GM18870 (cell line): ENCODE results near the gene HSD17B2.
"Not testable (repeated sequence)": the region's sequence is repeated elsewhere in the genome, so short reads cannot be mapped to it uniquely, and the experiment has no call there.

Source experiments
- ATAC-seq: cut with Tn5 transposase; IDR thresholded peaks from one replicate; pipeline ENCODE4 v1.9.1; 2021; ENCODE audit warnings: moderate library complexity; ENCODE audit not compliant: unreplicated experiment

Gene HSD17B2

GRCh38 chr16:82074019-82074558 is 39.0 kb downstream of the HSD17B2 start:
- ATAC-seq = no peak

- ATAC-seq = no peak
Measured at GRCh38 chr16:82078125-82078524, 43.1 kb downstream of the HSD17B2 start.

- ATAC-seq = no peak
Measured at GRCh38 chr16:82079892-82080291, 44.8 kb downstream of the HSD17B2 start.

GRCh38 chr16:82081264-82081663 is 46.2 kb downstream of the HSD17B2 start:
- ATAC-seq = no peak

- no peak for ATAC-seq
Measured at GRCh38 chr16:82082097-82082496, 47.0 kb downstream of the HSD17B2 start.

- ATAC-seq = peak; percentile 53
Measured at GRCh38 chr16:82082543-82083244, 47.6 kb downstream of the HSD17B2 start.

- no peak for ATAC-seq
Measured at GRCh38 chr16:82083710-82084353, 48.8 kb downstream of the HSD17B2 start.

- no peak for ATAC-seq
Measured at GRCh38 chr16:82085011-82085779, 50.1 kb downstream of the HSD17B2 start.

GRCh38 chr16:82088483-82088882 is 53.4 kb downstream of the HSD17B2 start:
- ATAC-seq = no peak

GRCh38 chr16:82091241-82091640 is 56.2 kb downstream of the HSD17B2 start:
- no peak for ATAC-seq

GRCh38 chr16:82092711-82093110 is 57.7 kb downstream of the HSD17B2 start:
- no peak for ATAC-seq

GRCh38 chr16:82093666-82094300 is 58.7 kb downstream of the HSD17B2 start:
- no peak for ATAC-seq

GRCh38 chr16:82094942-82095540 is 60.0 kb downstream of the HSD17B2 start:
- no peak for ATAC-seq

GRCh38 chr16:82096641-82097040 is 61.6 kb downstream of the HSD17B2 start:
- no peak for ATAC-seq

- no peak for ATAC-seq
Measured at GRCh38 chr16:82105107-82105506, 70.1 kb downstream of the HSD17B2 start.

- ATAC-seq = no peak
Measured at GRCh38 chr16:82108100-82108499, 73.0 kb downstream of the HSD17B2 start.

GRCh38 chr16:82108774-82109173 is 73.7 kb downstream of the HSD17B2 start:
- no peak for ATAC-seq

GRCh38 chr16:82109266-82109665 is 74.2 kb downstream of the HSD17B2 start:
- not testable (repeated sequence) for ATAC-seq

GRCh38 chr16:82111944-82112343 is 76.9 kb downstream of the HSD17B2 start:
- ATAC-seq = no peak

GRCh38 chr16:82113741-82114140 is 78.7 kb downstream of the HSD17B2 start:
- ATAC-seq = no peak

GRCh38 chr16:82116535-82116934 is 81.5 kb downstream of the HSD17B2 start:
- ATAC-seq = no peak
